GM13977 (cell line): ENCODE measurements around the gene NOX5.

Experiments used
- DNase-seq: peaks from one replicate; pipeline ENCODE4 v3.0.0; 2012; ENCODE audit warnings: low spot score
- CTCF ChIP-seq: IDR thresholded peaks from 2 replicates; pipeline ENCODE4 v1.5.1; 2012; ENCODE audit warnings: mild to moderate bottlenecking, control low read depth; ENCODE audit not compliant: insufficient read depth; ENCODE audit errors: extremely low read depth, missing control alignments
- in situ Hi-C: fragments of 300-500 bp; cut with MboI; formaldehyde crosslinking; loops from one replicate; pipeline ENCODE4 v1.12.0; 2022; ENCODE audit warnings: low sequenced_read_pairs, low pct_unique_long_range_greater_than_20kb, mixed read lengths, inconsistent platforms; ENCODE audit not compliant: unreplicated experiment

Gene NOX5

GRCh38 chr15:69084404-69085030 lies 70.0 kb downstream of the NOX5 start:
- no peak for TF ChIP-seq CTCF
- no peak for DNase-seq
- in situ Hi-C loops, result no loop called here

- no peak for TF ChIP-seq CTCF
- no peak for DNase-seq
- in situ Hi-C loops, result no loop called here
Observed at GRCh38 chr15:69085325-69086081, 71.0 kb downstream of the NOX5 start.

GRCh38 chr15:69086427-69087204 lies 72.1 kb downstream of the NOX5 start:
- TF ChIP-seq CTCF, result no peak
- in situ Hi-C loops, result no loop called here
- DNase-seq, result no peak

GRCh38 chr15:69087366-69087976 lies 73.0 kb downstream of the NOX5 start:
- in situ Hi-C loops, result no loop called here
- DNase-seq, result no peak
- no peak for TF ChIP-seq CTCF

GRCh38 chr15:69088300-69088965 lies 73.9 kb downstream of the NOX5 start:
- in situ Hi-C loops, result no loop called here
- DNase-seq, result no peak

More at GRCh38 chr15:69088300-69088965, 73.9 kb downstream of the NOX5 start:
- no peak for TF ChIP-seq CTCF
